Measurements from ENCODE around the gene TEX10. TPM values are rescaled to one million over a fixed set of nuclear protein-coding genes. Genes with fewer than 3 reads are reported as not detected.

TEX10 gene
- total and polyA plus RNA-seq, 2 of the 13 experiments (the other 11 are each of a cell fraction or from before 2014, with no cell fraction given), result 18.1 to 38.7 TPM

- TF ChIP-seq ZNF674 (CRISPR knock-in tag; IDR thresholded peaks at IDR 0.05; ENCODE audit: low read depth) (no peak), TEF (CRISPR knock-in tag; IDR thresholded peaks at IDR 0.05) (no peak; the same call in 1 of the 2 replicates), NFATC3 (CRISPR knock-in tag; IDR thresholded peaks at IDR 0.05) (no peak), POLR2AphosphoS5 (IDR thresholded peaks at IDR 0.05; ENCODE audit: low read depth, low read length) (peak; percentile 91), ZNF543 (CRISPR knock-in tag; IDR thresholded peaks at IDR 0.05) (peak; percentile 84), ZNF317 (CRISPR knock-in tag; IDR thresholded peaks at IDR 0.05) (no peak), TRAFD1 (CRISPR knock-in tag; IDR thresholded peaks at IDR 0.05; ENCODE audit: borderline replicate concordance) (peak; percentile 47; the same call in 1 of the 2 replicates), ZNF607 (CRISPR knock-in tag; IDR thresholded peaks at IDR 0.05; ENCODE audit: borderline replicate concordance) (peak; percentile 91), LCORL (IDR thresholded peaks at IDR 0.05) (no peak), LCORL (CRISPR knock-in tag; IDR thresholded peaks at IDR 0.05) (peak; percentile 60; the same call in 1 of the 2 replicates), E2F5 (CRISPR knock-in tag; conservative IDR thresholded peaks at IDR 0.05) (peak; percentile 89), BCL6 (CRISPR knock-in tag; IDR thresholded peaks at IDR 0.05) (peak; percentile 60; the same call in 1 of the 2 replicates), PCBP2 (optimal IDR thresholded peaks at IDR 0.05; ENCODE audit: low read depth, low read length, poor library complexity, severe bottlenecking) (no peak), PAX8 (CRISPR knock-in tag; IDR thresholded peaks at IDR 0.05; ENCODE audit: borderline replicate concordance) (no peak), RBM22 (optimal IDR thresholded peaks at IDR 0.05; ENCODE audit: low read length) (no peak), ZNF263 (CRISPR knock-in tag; IDR thresholded peaks at IDR 0.05) (peak; percentile 79), PBX3 (CRISPR knock-in tag; IDR thresholded peaks at IDR 0.05; ENCODE audit: borderline replicate concordance) (0 out of 2 replicates have a peak, but pooled peaks have one; percentile 1), HMGA1 (CRISPR knock-in tag; conservative IDR thresholded peaks at IDR 0.05) (no peak), ZNF136 (CRISPR knock-in tag; IDR thresholded peaks at IDR 0.05; ENCODE audit: low read depth) (no peak), ZMYM2 (CRISPR knock-in tag; IDR thresholded peaks at IDR 0.05) (no peak)
These were observed at the start of gene TEX10 (continued) for GRCh38 chr9:100352727-100353505.
